K562 (cell line): ENCODE data around the gene PAX2. TPM values are rescaled to one million over a fixed set of nuclear protein-coding genes. Genes with fewer than 3 reads are reported as not detected.

Experiments
- C11orf30 ChIP-seq: fragments of 450-650 bp; IDR thresholded peaks from 2 replicates; pipeline ENCODE4 v1.6.1; 2016; ENCODE audit warnings: low read depth, mild to moderate bottlenecking
- GATAD2B ChIP-seq: fragments of 450-650 bp; IDR thresholded peaks from 2 replicates; pipeline ENCODE4 v1.6.1; 2017; ENCODE audit warnings: mild to moderate bottlenecking, borderline replicate concordance
- MCM3 ChIP-seq: fragments of 450-650 bp; IDR thresholded peaks from 2 replicates; pipeline ENCODE4 v1.6.1; 2016
- RBM25 ChIP-seq: fragments of 200-400 bp; formaldehyde crosslinking; IDR thresholded peaks from 2 replicates; pipeline ENCODE4 v1.6.1; 2018; ENCODE audit warnings: low read length, low read depth, moderate library complexity; ENCODE audit not compliant: severe bottlenecking
- SREBF1 ChIP-seq: fragments of 150-350 bp; IDR thresholded peaks from 2 replicates; pipeline ENCODE4 v1.6.1; 2014; ENCODE audit warnings: antibody characterized with exemption, low read depth, low read length, borderline replicate concordance
- ZNF232 ChIP-seq: sonication (generic); formaldehyde crosslinking; IDR thresholded peaks from 2 replicates; pipeline ENCODE4 v1.8.0; 2022; ENCODE audit warnings: mild to moderate bottlenecking, missing genetic modification reagents
- ZNF57 ChIP-seq: fragments of 450-650 bp; formaldehyde crosslinking; IDR thresholded peaks from 2 replicates; pipeline ENCODE4 v1.4.0; 2020; ENCODE audit warnings: mild to moderate bottlenecking, moderate library complexity
- polyA plus RNA-seq, 8 experiments: library from polyadenylated mRNA; depleted of rRNA in 4 of 8; stranded (reverse) in 5 of 8; unstranded in 3 of 8; fragments of >200 nt; fragmentation: Nextera tagmentation in 2 of 8; fragmentation: Illumina TruSeq in 1 of 8; extraction: Ambion mirVana in 2 of 8; extraction: Trizol in 1 of 8; gene quantifications; 2 replicates each; pipeline versions ENCODE4 v1.2.1 to v1.2.3, GENCODE V29; 2011 to 2014; ENCODE audit warnings: inconsistent platforms in 1 of 8, missing spikeins in 1 of 8
- total RNA-seq, 7 experiments: library from RNA; depleted of rRNA in 6 of 7; stranded (reverse); fragments of >200 nt in 6 of 7; fragmentation: Illumina TruSeq in 2 of 7; extraction: Trizol in 2 of 7; gene quantifications; 2 replicates each; pipeline versions ENCODE4 v1.2.1 to v1.2.3, GENCODE V29; 2011 to 2021; ENCODE audit warnings: low replicate concordance in 1 of 7
- TF ChIP-seq, protein P1 (sequence below), 3 experiments: fragments of 200-800 bp in 1 of 3; fragments of 250-450 bp in 1 of 3; fragments of 450-650 bp in 1 of 3; sonication (Bioruptor Pico) in 1 of 3; sonication (Bioruptor generic) in 1 of 3; formaldehyde crosslinking in 1 of 3; IDR thresholded peaks; 2 replicates each; pipeline versions ENCODE4 v1.6.1 to v1.8.0; 2016 to 2022; ENCODE audit warnings: mild to moderate bottlenecking in 2 of 3, missing genetic modification characterization in 2 of 3, missing compliant biosample characterization in 1 of 3, moderate library complexity in 1 of 3
- TF ChIP-seq, protein P2 (sequence below): fragments of 250-450 bp; sonication (Bioruptor Pico); IDR thresholded peaks from 2 replicates; pipeline ENCODE4 v1.4.0; 2020; ENCODE audit warnings: mild to moderate bottlenecking, moderate library complexity, borderline replicate concordance
- TF ChIP-seq, protein P3 (sequence below): sonication (generic); formaldehyde crosslinking; IDR thresholded peaks from 2 replicates; pipeline ENCODE4 v1.8.0; 2022; ENCODE audit warnings: mild to moderate bottlenecking, missing genetic modification reagents

The PAX2 gene
- total and polyA plus RNA-seq, 9 of the 15 experiments (the other 6 are each of a cell fraction or from before 2014, with no cell fraction given): not detected

DNA sequence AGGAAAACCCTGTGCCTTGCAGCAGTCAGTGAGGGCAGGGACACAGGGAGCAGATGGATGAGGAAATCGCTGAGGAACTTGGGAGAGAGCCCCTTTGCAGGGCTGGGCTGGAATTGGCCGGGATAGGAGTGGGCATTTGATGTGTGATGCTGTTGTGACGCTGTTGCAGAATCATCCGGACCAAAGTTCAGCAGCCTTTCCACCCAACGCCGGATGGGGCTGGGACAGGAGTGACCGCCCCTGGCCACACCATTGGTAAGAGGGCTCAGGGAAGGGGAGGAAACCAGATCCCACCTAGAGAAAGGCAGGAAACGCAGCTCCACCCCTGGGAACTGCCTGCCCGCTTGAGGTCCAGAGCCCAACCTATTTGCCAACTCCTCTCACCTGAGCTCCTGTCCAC is 33.9 kb downstream of the PAX2 start (continued):
- TF ChIP-seq, protein P1, sequence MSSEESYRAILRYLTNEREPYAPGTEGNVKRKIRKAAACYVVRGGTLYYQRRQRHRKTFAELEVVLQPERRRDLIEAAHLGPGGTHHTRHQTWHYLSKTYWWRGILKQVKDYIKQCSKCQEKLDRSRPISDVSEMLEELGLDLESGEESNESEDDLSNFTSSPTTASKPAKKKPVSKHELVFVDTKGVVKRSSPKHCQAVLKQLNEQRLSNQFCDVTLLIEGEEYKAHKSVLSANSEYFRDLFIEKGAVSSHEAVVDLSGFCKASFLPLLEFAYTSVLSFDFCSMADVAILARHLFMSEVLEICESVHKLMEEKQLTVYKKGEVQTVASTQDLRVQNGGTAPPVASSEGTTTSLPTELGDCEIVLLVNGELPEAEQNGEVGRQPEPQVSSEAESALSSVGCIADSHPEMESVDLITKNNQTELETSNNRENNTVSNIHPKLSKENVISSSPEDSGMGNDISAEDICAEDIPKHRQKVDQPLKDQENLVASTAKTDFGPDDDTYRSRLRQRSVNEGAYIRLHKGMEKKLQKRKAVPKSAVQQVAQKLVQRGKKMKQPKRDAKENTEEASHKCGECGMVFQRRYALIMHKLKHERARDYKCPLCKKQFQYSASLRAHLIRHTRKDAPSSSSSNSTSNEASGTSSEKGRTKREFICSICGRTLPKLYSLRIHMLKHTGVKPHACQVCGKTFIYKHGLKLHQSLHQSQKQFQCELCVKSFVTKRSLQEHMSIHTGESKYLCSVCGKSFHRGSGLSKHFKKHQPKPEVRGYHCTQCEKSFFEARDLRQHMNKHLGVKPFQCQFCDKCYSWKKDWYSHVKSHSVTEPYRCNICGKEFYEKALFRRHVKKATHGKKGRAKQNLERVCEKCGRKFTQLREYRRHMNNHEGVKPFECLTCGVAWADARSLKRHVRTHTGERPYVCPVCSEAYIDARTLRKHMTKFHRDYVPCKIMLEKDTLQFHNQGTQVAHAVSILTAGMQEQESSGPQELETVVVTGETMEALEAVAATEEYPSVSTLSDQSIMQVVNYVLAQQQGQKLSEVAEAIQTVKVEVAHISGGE (CRISPR knock-in tag; IDR thresholded peaks at IDR 0.05): no peak
- TF ChIP-seq RBM25: no peak
- TF ChIP-seq SREBF1: no peak
- TF ChIP-seq, protein P2, sequence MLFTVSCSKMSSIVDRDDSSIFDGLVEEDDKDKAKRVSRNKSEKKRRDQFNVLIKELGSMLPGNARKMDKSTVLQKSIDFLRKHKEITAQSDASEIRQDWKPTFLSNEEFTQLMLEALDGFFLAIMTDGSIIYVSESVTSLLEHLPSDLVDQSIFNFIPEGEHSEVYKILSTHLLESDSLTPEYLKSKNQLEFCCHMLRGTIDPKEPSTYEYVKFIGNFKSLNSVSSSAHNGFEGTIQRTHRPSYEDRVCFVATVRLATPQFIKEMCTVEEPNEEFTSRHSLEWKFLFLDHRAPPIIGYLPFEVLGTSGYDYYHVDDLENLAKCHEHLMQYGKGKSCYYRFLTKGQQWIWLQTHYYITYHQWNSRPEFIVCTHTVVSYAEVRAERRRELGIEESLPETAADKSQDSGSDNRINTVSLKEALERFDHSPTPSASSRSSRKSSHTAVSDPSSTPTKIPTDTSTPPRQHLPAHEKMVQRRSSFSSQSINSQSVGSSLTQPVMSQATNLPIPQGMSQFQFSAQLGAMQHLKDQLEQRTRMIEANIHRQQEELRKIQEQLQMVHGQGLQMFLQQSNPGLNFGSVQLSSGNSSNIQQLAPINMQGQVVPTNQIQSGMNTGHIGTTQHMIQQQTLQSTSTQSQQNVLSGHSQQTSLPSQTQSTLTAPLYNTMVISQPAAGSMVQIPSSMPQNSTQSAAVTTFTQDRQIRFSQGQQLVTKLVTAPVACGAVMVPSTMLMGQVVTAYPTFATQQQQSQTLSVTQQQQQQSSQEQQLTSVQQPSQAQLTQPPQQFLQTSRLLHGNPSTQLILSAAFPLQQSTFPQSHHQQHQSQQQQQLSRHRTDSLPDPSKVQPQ (CRISPR knock-in tag): no peak
- no peak for TF ChIP-seq MCM3
- TF ChIP-seq ZNF232 (CRISPR knock-in tag): no peak
- TF ChIP-seq, protein P3, sequence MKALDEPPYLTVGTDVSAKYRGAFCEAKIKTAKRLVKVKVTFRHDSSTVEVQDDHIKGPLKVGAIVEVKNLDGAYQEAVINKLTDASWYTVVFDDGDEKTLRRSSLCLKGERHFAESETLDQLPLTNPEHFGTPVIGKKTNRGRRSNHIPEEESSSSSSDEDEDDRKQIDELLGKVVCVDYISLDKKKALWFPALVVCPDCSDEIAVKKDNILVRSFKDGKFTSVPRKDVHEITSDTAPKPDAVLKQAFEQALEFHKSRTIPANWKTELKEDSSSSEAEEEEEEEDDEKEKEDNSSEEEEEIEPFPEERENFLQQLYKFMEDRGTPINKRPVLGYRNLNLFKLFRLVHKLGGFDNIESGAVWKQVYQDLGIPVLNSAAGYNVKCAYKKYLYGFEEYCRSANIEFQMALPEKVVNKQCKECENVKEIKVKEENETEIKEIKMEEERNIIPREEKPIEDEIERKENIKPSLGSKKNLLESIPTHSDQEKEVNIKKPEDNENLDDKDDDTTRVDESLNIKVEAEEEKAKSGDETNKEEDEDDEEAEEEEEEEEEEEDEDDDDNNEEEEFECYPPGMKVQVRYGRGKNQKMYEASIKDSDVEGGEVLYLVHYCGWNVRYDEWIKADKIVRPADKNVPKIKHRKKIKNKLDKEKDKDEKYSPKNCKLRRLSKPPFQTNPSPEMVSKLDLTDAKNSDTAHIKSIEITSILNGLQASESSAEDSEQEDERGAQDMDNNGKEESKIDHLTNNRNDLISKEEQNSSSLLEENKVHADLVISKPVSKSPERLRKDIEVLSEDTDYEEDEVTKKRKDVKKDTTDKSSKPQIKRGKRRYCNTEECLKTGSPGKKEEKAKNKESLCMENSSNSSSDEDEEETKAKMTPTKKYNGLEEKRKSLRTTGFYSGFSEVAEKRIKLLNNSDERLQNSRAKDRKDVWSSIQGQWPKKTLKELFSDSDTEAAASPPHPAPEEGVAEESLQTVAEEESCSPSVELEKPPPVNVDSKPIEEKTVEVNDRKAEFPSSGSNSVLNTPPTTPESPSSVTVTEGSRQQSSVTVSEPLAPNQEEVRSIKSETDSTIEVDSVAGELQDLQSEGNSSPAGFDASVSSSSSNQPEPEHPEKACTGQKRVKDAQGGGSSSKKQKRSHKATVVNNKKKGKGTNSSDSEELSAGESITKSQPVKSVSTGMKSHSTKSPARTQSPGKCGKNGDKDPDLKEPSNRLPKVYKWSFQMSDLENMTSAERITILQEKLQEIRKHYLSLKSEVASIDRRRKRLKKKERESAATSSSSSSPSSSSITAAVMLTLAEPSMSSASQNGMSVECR: no peak
- no peak for TF ChIP-seq GATAD2B
- no peak for TF ChIP-seq C11orf30
- no peak for TF ChIP-seq ZNF57 (CRISPR knock-in tag)
- TF ChIP-seq, all 486 proteins: peak for 0
